ENCODE data around the gene ESPNL.

The ESPNL gene

GRCh38 chr2:238142382-238143205, 42.5 kb downstream of the ESPNL start:
- DNase-seq (ENCODE audit: low read depth in 3 of 3) = no peak

- no peak for DNase-seq (ENCODE audit: low read depth in 3 of 3)
These were observed 43.3 kb downstream of the ESPNL start for GRCh38 chr2:238143239-238143951.

- DNase-seq (ENCODE audit: low read depth in 3 of 3) = no peak
These were observed 44.1 kb downstream of the ESPNL start for GRCh38 chr2:238144262-238144661.

- no peak for DNase-seq (ENCODE audit: low read depth in 3 of 3)
These were observed 44.9 kb downstream of the ESPNL start for GRCh38 chr2:238145046-238145445.

GRCh38 chr2:238145851-238146250, 45.7 kb downstream of the ESPNL start:
- DNase-seq (ENCODE audit: low read depth in 3 of 3) = no peak

- no peak for DNase-seq (ENCODE audit: low read depth in 3 of 3)
These were observed 46.9 kb downstream of the ESPNL start for GRCh38 chr2:238146884-238147544.

GRCh38 chr2:238148981-238149380, 48.8 kb downstream of the ESPNL start:
- no peak for DNase-seq (ENCODE audit: low read depth in 3 of 3)

- no peak for DNase-seq (ENCODE audit: low read depth in 3 of 3)
These were observed 49.9 kb downstream of the ESPNL start for GRCh38 chr2:238149841-238150572.

GRCh38 chr2:238150686-238151085, 50.5 kb downstream of the ESPNL start:
- no peak for DNase-seq (ENCODE audit: low read depth in 3 of 3)

- no peak for DNase-seq (ENCODE audit: low read depth in 3 of 3)
These were observed 51.1 kb downstream of the ESPNL start for GRCh38 chr2:238151205-238151604.

- no peak for DNase-seq (ENCODE audit: low read depth in 3 of 3)
These were observed 51.6 kb downstream of the ESPNL start for GRCh38 chr2:238151628-238152235.

GRCh38 chr2:238152771-238153688, 52.9 kb downstream of the ESPNL start:
- DNase-seq (ENCODE audit: low read depth in 3 of 3) = no peak

- no peak for DNase-seq (ENCODE audit: low read depth in 3 of 3)
These were observed 54.4 kb downstream of the ESPNL start for GRCh38 chr2:238154570-238154969.

GRCh38 chr2:238155051-238155760, 55.1 kb downstream of the ESPNL start:
- no peak for DNase-seq (ENCODE audit: low read depth in 3 of 3)

- DNase-seq (ENCODE audit: low read depth in 3 of 3) = no peak
These were observed 55.9 kb downstream of the ESPNL start for GRCh38 chr2:238155761-238156694.

- DNase-seq (ENCODE audit: low read depth in 3 of 3) = no peak
These were observed 57.4 kb downstream of the ESPNL start for GRCh38 chr2:238157506-238158017.

- no peak for DNase-seq (ENCODE audit: low read depth in 3 of 3)
These were observed 57.9 kb downstream of the ESPNL start for GRCh38 chr2:238158018-238158508.

- peak in 2 of 3 experiments; percentile 7 to 58 for DNase-seq (ENCODE audit: low read depth in 3 of 3)
These were observed 58.5 kb downstream of the ESPNL start, which contains the start of gene ERFE for GRCh38 chr2:238158509-238159070. ERFE (plus strand) TSS chr2:238158970; CDS start chr2:238159008, 38 bp downstream.
